SK-N-SH treated with all-trans-retinoic acid at 6 μM for 48 hours (cell line): ENCODE measurements around the gene RTP4.

Experiments
- ATAC-seq: fragments of 200-7000 bp; cut with Tn5 transposase; 3 replicates; pipeline ENCODE4 v1.9.1; 2020; ENCODE audit warnings: mild to moderate bottlenecking, moderate library complexity
- BACH2 ChIP-seq: fragments of 250-450 bp; sonication (Bioruptor Pico); IDR thresholded peaks from 2 replicates; pipeline ENCODE4 v1.9.0; 2021; ENCODE audit warnings: mild to moderate bottlenecking, borderline replicate concordance
- CREB5 ChIP-seq: fragments of 250-450 bp; sonication (Bioruptor Pico); IDR thresholded peaks from 2 replicates; pipeline ENCODE4 v1.5.1; 2020; ENCODE audit warnings: low read depth, mild to moderate bottlenecking, moderate library complexity
- CSDC2 ChIP-seq: fragments of 250-450 bp; sonication (Bioruptor Pico); IDR thresholded peaks from 2 replicates; pipeline ENCODE4 v1.5.0; 2020; ENCODE audit warnings: mild to moderate bottlenecking, moderate library complexity
- CSRNP3 ChIP-seq: fragments of 250-450 bp; sonication (Bioruptor Pico); IDR thresholded peaks from 2 replicates; pipeline ENCODE4 v1.5.1; 2021; ENCODE audit warnings: mild to moderate bottlenecking, moderate library complexity
- ESRRG ChIP-seq: fragments of 250-450 bp; sonication (Bioruptor Pico); IDR thresholded peaks from 2 replicates; pipeline ENCODE4 v1.6.1; 2021; ENCODE audit warnings: mild to moderate bottlenecking
- GLIS3 ChIP-seq: fragments of 250-450 bp; sonication (Bioruptor Pico); IDR thresholded peaks from 2 replicates; pipeline ENCODE4 v1.5.0; 2020; ENCODE audit warnings: mild to moderate bottlenecking, moderate library complexity
- ISL1 ChIP-seq: fragments of 250-450 bp; sonication (Bioruptor Pico); IDR thresholded peaks from 2 replicates; pipeline ENCODE4 v2.1.2; 2022; ENCODE audit warnings: mild to moderate bottlenecking, moderate library complexity
- OSR1 ChIP-seq: fragments of 250-450 bp; sonication (Bioruptor Pico); IDR thresholded peaks from 2 replicates; pipeline ENCODE4 v1.8.0; 2022; ENCODE audit warnings: moderate library complexity, mild to moderate bottlenecking, inconsistent platforms
- PATZ1 ChIP-seq: fragments of 250-450 bp; sonication (Bioruptor Pico); IDR thresholded peaks from 2 replicates; pipeline ENCODE4 v1.8.0; 2020; ENCODE audit warnings: mild to moderate bottlenecking, moderate library complexity, borderline replicate concordance
- POU6F1 ChIP-seq: fragments of 250-450 bp; sonication (Bioruptor Pico); IDR thresholded peaks from 2 replicates; pipeline ENCODE4 v1.8.0; 2021; ENCODE audit warnings: low read depth, mild to moderate bottlenecking, moderate library complexity, borderline replicate concordance
- PPARA ChIP-seq: fragments of 250-450 bp; sonication (Bioruptor Pico); IDR thresholded peaks from 2 replicates; pipeline ENCODE4 v1.5.0; 2020; ENCODE audit warnings: mild to moderate bottlenecking, borderline replicate concordance
- RARB ChIP-seq: fragments of 250-450 bp; sonication (Bioruptor Pico); IDR thresholded peaks from 2 replicates; pipeline ENCODE4 v1.8.0; 2021; ENCODE audit warnings: mild to moderate bottlenecking, moderate library complexity
- SNAI2 ChIP-seq: fragments of 250-450 bp; sonication (Bioruptor Pico); IDR thresholded peaks from 2 replicates; pipeline ENCODE4 v1.5.0; 2020; ENCODE audit warnings: mild to moderate bottlenecking, moderate library complexity
- TCF4 ChIP-seq: fragments of 250-450 bp; sonication (Bioruptor Pico); IDR thresholded peaks from 2 replicates; pipeline ENCODE4 v1.8.0; 2021; ENCODE audit warnings: mild to moderate bottlenecking, moderate library complexity, borderline replicate concordance
- TOX ChIP-seq: fragments of 250-450 bp; sonication (Bioruptor Pico); IDR thresholded peaks from 2 replicates; pipeline ENCODE4 v1.8.0; 2021; ENCODE audit warnings: mild to moderate bottlenecking, moderate library complexity, borderline replicate concordance
- TSHZ2 ChIP-seq: fragments of 250-450 bp; sonication (Bioruptor Pico); IDR thresholded peaks from 2 replicates; pipeline ENCODE4 v1.5.0; 2020; ENCODE audit warnings: mild to moderate bottlenecking, moderate library complexity
- ZC3H10 ChIP-seq: fragments of 250-450 bp; sonication (Bioruptor Pico); IDR thresholded peaks from 2 replicates; pipeline ENCODE4 v1.5.1; 2021; ENCODE audit warnings: mild to moderate bottlenecking, moderate library complexity
- ZFP3 ChIP-seq: fragments of 250-450 bp; sonication (Bioruptor Pico); IDR thresholded peaks from 2 replicates; pipeline ENCODE4 v1.5.0; 2020; ENCODE audit warnings: mild to moderate bottlenecking, moderate library complexity
- ZNF565 ChIP-seq: fragments of 450-650 bp; formaldehyde crosslinking; conservative IDR thresholded peaks from 2 replicates; pipeline ENCODE4 v1.5.0; 2020; ENCODE audit warnings: low read depth, mild to moderate bottlenecking, moderate library complexity
- ZNF70 ChIP-seq: fragments of 450-650 bp; formaldehyde crosslinking; IDR thresholded peaks from 2 replicates; pipeline ENCODE4 v1.5.0; 2020; ENCODE audit warnings: mild to moderate bottlenecking, moderate library complexity
- ZNF8 ChIP-seq: fragments of 450-650 bp; formaldehyde crosslinking; IDR thresholded peaks from 2 replicates; pipeline ENCODE4 v1.5.0; 2020; ENCODE audit warnings: mild to moderate bottlenecking, moderate library complexity

RTP4 gene

GRCh38 chr3:187336322-187336721, 31.9 kb upstream of the RTP4 start:
- TF ChIP-seq ZNF565 (no peak), CSRNP3 (no peak), TSHZ2 (no peak), ISL1 (no peak), ESRRG (CRISPR knock-in tag) (no peak), RARB (CRISPR knock-in tag) (no peak), BACH2 (no peak), ZC3H10 (CRISPR knock-in tag) (no peak), OSR1 (CRISPR knock-in tag) (no peak), ZNF70 (CRISPR knock-in tag) (no peak), ZNF8 (CRISPR knock-in tag) (no peak), PATZ1 (no peak), CSDC2 (CRISPR knock-in tag) (no peak), GLIS3 (CRISPR knock-in tag) (no peak)

GRCh38 chr3:187340578-187340977, 27.6 kb upstream of the RTP4 start:
- TF ChIP-seq CSDC2 (CRISPR knock-in tag) (no peak), OSR1 (CRISPR knock-in tag) (no peak), ZNF565 (no peak), ESRRG (CRISPR knock-in tag) (no peak), PPARA (CRISPR knock-in tag) (no peak), BACH2 (no peak), PATZ1 (no peak), TSHZ2 (no peak), RARB (CRISPR knock-in tag) (no peak), CREB5 (CRISPR knock-in tag) (no peak), GLIS3 (CRISPR knock-in tag) (no peak), ZC3H10 (CRISPR knock-in tag) (no peak), POU6F1 (no peak), TCF4 (CRISPR knock-in tag) (no peak), ZFP3 (CRISPR knock-in tag) (no peak), SNAI2 (CRISPR knock-in tag) (no peak), ISL1 (no peak), TOX (no peak)
- TF ChIP-seq, all 23 proteins: peak for 0

More at GRCh38 chr3:187336322-187336721, 31.9 kb upstream of the RTP4 start:
- no peak for ATAC-seq

More at GRCh38 chr3:187340578-187340977, 27.6 kb upstream of the RTP4 start:
- ATAC-seq: no peak
